Tongue (tissue), 3 donors: Measurements from ENCODE around the gene APAF1. TPM values are rescaled to one million over a fixed set of nuclear protein-coding genes. Genes with fewer than 3 reads are reported as not detected.
"Not testable (repeated sequence)": the region's sequence is repeated elsewhere in the genome, so short reads cannot be mapped to it uniquely, and the experiment has no call there.

Experiments
- DNase-seq: peaks from one replicate; pipeline ENCODE4 v3.0.0-alpha.2; 2015
- small RNA-seq: library from RNA; depleted of rRNA; stranded (forward); fragments of <200 nt; gene quantifications from one replicate; pipeline ENCODE3, GENCODE V24; 2014; ENCODE audit warnings: low replicate concordance
- total RNA-seq: library from RNA; depleted of rRNA; stranded (reverse); fragments of >200 nt; gene quantifications from one replicate; pipeline ENCODE4 v1.2.3, GENCODE V29; 2014

APAF1 gene
- total RNA-seq, 1 donor from 2014 or later: 27.9 TPM

DNA sequence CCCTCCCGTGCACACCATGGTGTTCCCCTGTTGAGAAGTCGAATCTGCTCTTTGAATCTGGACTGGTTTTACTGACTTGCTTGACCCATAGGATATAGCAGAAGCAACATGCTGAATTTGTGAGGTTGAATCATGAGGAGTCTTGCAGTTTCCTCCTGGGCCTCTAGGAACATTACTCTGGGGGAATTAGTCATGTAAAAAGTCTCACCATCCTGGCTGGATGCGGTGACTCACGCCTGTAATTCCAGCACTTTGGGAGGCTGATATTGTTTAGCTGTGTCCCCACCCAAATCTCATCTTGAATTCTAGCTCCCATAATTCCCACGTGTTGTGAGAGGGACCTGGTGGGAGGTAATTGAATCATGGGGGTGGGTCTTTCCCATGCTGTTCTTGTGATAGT, 110.8 kb downstream of the APAF1 start:
- not testable (repeated sequence) for DNase-seq

- no peak for DNase-seq
These were observed 112.4 kb downstream of the APAF1 start for GRCh38 chr12:98757455-98757854.

- no peak for DNase-seq
These were observed 113.2 kb downstream of the APAF1 start for GRCh38 chr12:98758331-98758730.

DNA sequence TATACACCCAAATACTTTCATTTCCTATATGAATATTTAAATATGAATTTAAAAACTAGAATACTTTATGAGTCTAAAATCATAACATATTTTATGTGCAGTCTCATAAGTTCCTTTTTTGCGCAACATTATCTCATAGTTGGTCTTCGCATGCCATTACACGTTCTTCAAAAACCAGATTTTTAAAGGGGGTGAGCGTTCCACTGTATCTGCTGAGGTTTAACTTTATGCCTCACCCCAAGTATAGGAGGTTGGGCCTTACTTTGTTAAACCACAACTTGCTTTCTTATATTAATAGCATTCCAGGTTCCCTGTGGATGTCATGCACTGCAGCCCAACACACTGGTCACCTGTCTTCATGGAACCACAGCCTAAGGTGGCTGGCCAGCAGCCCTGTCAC, 118.6 kb downstream of the APAF1 start:
- DNase-seq: no peak

GRCh38 chr12:98767248-98767647, 122.2 kb downstream of the APAF1 start:
- DNase-seq: no peak

DNA sequence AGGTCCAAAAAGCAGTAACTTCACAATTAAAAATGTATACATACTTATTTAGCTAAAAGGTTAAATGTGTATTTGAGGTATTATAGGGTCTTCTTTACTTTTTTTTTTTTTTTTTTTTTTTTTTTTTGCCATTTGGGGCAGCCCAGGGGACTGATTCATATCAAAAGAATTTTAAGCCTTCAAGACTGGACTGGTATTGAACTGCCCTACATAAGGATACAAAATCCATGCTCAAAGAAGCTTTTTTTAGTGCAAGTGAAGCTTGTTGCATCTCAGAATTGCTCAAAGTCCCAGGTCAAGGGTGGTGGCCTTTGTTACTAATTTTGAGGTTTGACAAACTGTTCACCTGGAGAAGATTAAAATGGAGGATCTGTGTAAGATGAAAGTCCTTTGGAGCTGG, 124.0 kb downstream of the APAF1 start:
- no peak for DNase-seq

- peak; percentile 33 for DNase-seq
These were observed 125.1 kb downstream of the APAF1 start for GRCh38 chr12:98770230-98770629.

GRCh38 chr12:98771811-98772752, 127.0 kb downstream of the APAF1 start:
- no peak for DNase-seq

GRCh38 chr12:98772818-98773217, 127.7 kb downstream of the APAF1 start:
- DNase-seq: no peak

DNA sequence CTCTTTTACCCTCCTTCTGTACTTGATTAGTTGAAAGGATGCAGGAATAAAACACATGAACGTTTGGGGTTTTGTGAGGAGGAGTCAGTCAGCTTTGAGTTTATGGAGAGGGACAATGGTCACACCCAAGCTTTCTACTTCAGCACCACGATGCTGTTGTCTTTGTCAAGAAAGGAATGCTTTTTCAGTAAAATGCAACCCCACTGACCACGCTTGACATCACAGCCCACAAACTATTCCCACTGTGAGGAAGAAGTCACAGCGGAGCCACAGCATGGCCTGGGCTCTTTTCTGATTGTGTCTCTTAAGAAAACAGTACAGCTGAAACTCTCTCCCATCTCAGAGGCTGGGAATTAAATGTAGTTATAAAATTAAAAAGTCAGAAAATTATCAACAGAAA, 135.2 kb downstream of the APAF1 start:
- no peak for DNase-seq

- DNase-seq: no peak
These were observed 138.3 kb downstream of the APAF1 start for GRCh38 chr12:98783420-98783819.

Small RNA genes lying within 50 kb of the gene (small RNA-seq; reads per million reads assigned to genes)
- 0.73 reads per million, percentile 81 among the genes with 10 or more reads in this experiment for gene SNORA53

Other genes starting within 250 kb of the APAF1 start
- gene TMPO, start 129.7 kb upstream of the APAF1 start, total RNA-seq: 147 TPM
- gene SLC25A3, start 51.6 kb upstream of the APAF1 start, total RNA-seq: 957 TPM
- 22.1 TPM for gene IKBIP, start 502 bp upstream of the APAF1 start, total RNA-seq